ENCODE data around the gene UBE4B.

Gene UBE4B

GRCh38 chr1:10179406-10180091 is 146.8 kb downstream of the UBE4B start:
- peaks cover 38% of the 10 kb centered on the region for H3K36me3 ChIP-seq (ENCODE audit: control insufficient read depth, insufficient read depth, low read length, severe bottlenecking)
- H3K4me3 ChIP-seq (ENCODE audit: low read length) = no peak overlapping the region
- H3K4me1 ChIP-seq (ENCODE audit: control insufficient read depth, insufficient read depth, low read length) = no peaks in the 10 kb centered on the region
- no peak overlapping the region for H3K9ac ChIP-seq (ENCODE audit: low read length)
- DNase-seq (ENCODE audit: low read depth) = no peak
- H3K9me3 ChIP-seq (ENCODE audit: control insufficient read depth, low read length) = no peaks in the 10 kb centered on the region
- no peaks in the 10 kb centered on the region for H3K27me3 ChIP-seq (replicated peaks; ENCODE audit: control insufficient read depth, insufficient read depth, low read length)

GRCh38 chr1:10181154-10181553 is 148.4 kb downstream of the UBE4B start:
- Histone ChIP-seq H3K4me3 (ENCODE audit: low read length) (no peak overlapping the region), H3K4me1 (ENCODE audit: control insufficient read depth, insufficient read depth, low read length) (no peaks in the 10 kb centered on the region), H3K9ac (ENCODE audit: low read length) (no peak overlapping the region), H3K36me3 (ENCODE audit: control insufficient read depth, insufficient read depth, low read length, severe bottlenecking) (peaks cover 28% of the 10 kb centered on the region), H3K27me3 (replicated peaks; ENCODE audit: control insufficient read depth, insufficient read depth, low read length) (no peaks in the 10 kb centered on the region), H3K9me3 (ENCODE audit: control insufficient read depth, low read length) (no peaks in the 10 kb centered on the region)
- peak; percentile 64 for DNase-seq (ENCODE audit: low read depth)

- peaks cover 5% of the 10 kb centered on the region for H3K36me3 ChIP-seq (ENCODE audit: control insufficient read depth, insufficient read depth, low read length, severe bottlenecking)
- H3K9me3 ChIP-seq (ENCODE audit: control insufficient read depth, low read length) = no peaks in the 10 kb centered on the region
- H3K4me3 ChIP-seq (ENCODE audit: low read length) = no peak overlapping the region
- H3K27me3 ChIP-seq (replicated peaks; ENCODE audit: control insufficient read depth, insufficient read depth, low read length) = no peaks in the 10 kb centered on the region
- H3K4me1 ChIP-seq (ENCODE audit: control insufficient read depth, insufficient read depth, low read length) = no peaks in the 10 kb centered on the region
- DNase-seq (ENCODE audit: low read depth) = no peak
- no peak overlapping the region for H3K9ac ChIP-seq (ENCODE audit: low read length)
These were observed 153.0 kb downstream of the UBE4B start for GRCh38 chr1:10185759-10186158.

- H3K4me3 ChIP-seq (ENCODE audit: low read length) = no peak overlapping the region
- no peaks in the 10 kb centered on the region for H3K27me3 ChIP-seq (replicated peaks; ENCODE audit: control insufficient read depth, insufficient read depth, low read length)
- no peaks in the 10 kb centered on the region for H3K9me3 ChIP-seq (ENCODE audit: control insufficient read depth, low read length)
- no peaks in the 10 kb centered on the region for H3K4me1 ChIP-seq (ENCODE audit: control insufficient read depth, insufficient read depth, low read length)
- H3K36me3 ChIP-seq (ENCODE audit: control insufficient read depth, insufficient read depth, low read length, severe bottlenecking) = no peaks in the 10 kb centered on the region
- DNase-seq (ENCODE audit: low read depth) = no peak
- no peak overlapping the region for H3K9ac ChIP-seq (ENCODE audit: low read length)
These were observed 153.7 kb downstream of the UBE4B start for GRCh38 chr1:10186331-10187025.

GRCh38 chr1:10187026-10187334 is 154.2 kb downstream of the UBE4B start:
- H3K27me3 ChIP-seq (replicated peaks; ENCODE audit: control insufficient read depth, insufficient read depth, low read length) = no peaks in the 10 kb centered on the region
- H3K9me3 ChIP-seq (ENCODE audit: control insufficient read depth, low read length) = no peaks in the 10 kb centered on the region
- H3K4me1 ChIP-seq (ENCODE audit: control insufficient read depth, insufficient read depth, low read length) = no peaks in the 10 kb centered on the region
- H3K9ac ChIP-seq (ENCODE audit: low read length) = no peak overlapping the region
- no peak overlapping the region for H3K4me3 ChIP-seq (ENCODE audit: low read length)
- no peaks in the 10 kb centered on the region for H3K36me3 ChIP-seq (ENCODE audit: control insufficient read depth, insufficient read depth, low read length, severe bottlenecking)
- DNase-seq (ENCODE audit: low read depth) = no peak

GRCh38 chr1:10188133-10188650 is 155.4 kb downstream of the UBE4B start:
- no peaks in the 10 kb centered on the region for H3K9me3 ChIP-seq (ENCODE audit: control insufficient read depth, low read length)
- DNase-seq (ENCODE audit: low read depth) = no peak
- peaks cover under 1% of the 10 kb centered on the region for H3K27me3 ChIP-seq (replicated peaks; ENCODE audit: control insufficient read depth, insufficient read depth, low read length)
- H3K4me3 ChIP-seq (ENCODE audit: low read length) = no peak overlapping the region
- H3K9ac ChIP-seq (ENCODE audit: low read length) = no peak overlapping the region
- H3K4me1 ChIP-seq (ENCODE audit: control insufficient read depth, insufficient read depth, low read length) = no peaks in the 10 kb centered on the region
- H3K36me3 ChIP-seq (ENCODE audit: control insufficient read depth, insufficient read depth, low read length, severe bottlenecking) = no peaks in the 10 kb centered on the region

GRCh38 chr1:10189659-10190058 is 156.9 kb downstream of the UBE4B start:
- no peak overlapping the region for H3K4me3 ChIP-seq (ENCODE audit: low read length)
- no peaks in the 10 kb centered on the region for H3K9me3 ChIP-seq (ENCODE audit: control insufficient read depth, low read length)
- H3K9ac ChIP-seq (ENCODE audit: low read length) = no peak overlapping the region
- no peak for DNase-seq (ENCODE audit: low read depth)
- peaks cover 5% of the 10 kb centered on the region for H3K4me1 ChIP-seq (ENCODE audit: control insufficient read depth, insufficient read depth, low read length)
- H3K36me3 ChIP-seq (ENCODE audit: control insufficient read depth, insufficient read depth, low read length, severe bottlenecking) = no peaks in the 10 kb centered on the region
- peaks cover 4% of the 10 kb centered on the region for H3K27me3 ChIP-seq (replicated peaks; ENCODE audit: control insufficient read depth, insufficient read depth, low read length)

GRCh38 chr1:10192263-10192662 is 159.5 kb downstream of the UBE4B start:
- Histone ChIP-seq H3K9me3 (ENCODE audit: control insufficient read depth, low read length) (no peaks in the 10 kb centered on the region), H3K36me3 (ENCODE audit: control insufficient read depth, insufficient read depth, low read length, severe bottlenecking) (no peaks in the 10 kb centered on the region), H3K27me3 (replicated peaks; ENCODE audit: control insufficient read depth, insufficient read depth, low read length) (peaks cover 4% of the 10 kb centered on the region), H3K4me3 (ENCODE audit: low read length) (no peak overlapping the region), H3K4me1 (ENCODE audit: control insufficient read depth, insufficient read depth, low read length) (peaks cover 5% of the 10 kb centered on the region), H3K9ac (ENCODE audit: low read length) (no peak overlapping the region)
- DNase-seq (ENCODE audit: low read depth) = no peak

GRCh38 chr1:10193288-10193687 is 160.5 kb downstream of the UBE4B start:
- Histone ChIP-seq H3K4me3 (ENCODE audit: low read length) (no peak overlapping the region), H3K27me3 (replicated peaks; ENCODE audit: control insufficient read depth, insufficient read depth, low read length) (peaks cover 4% of the 10 kb centered on the region), H3K36me3 (ENCODE audit: control insufficient read depth, insufficient read depth, low read length, severe bottlenecking) (no peaks in the 10 kb centered on the region), H3K9ac (ENCODE audit: low read length) (no peak overlapping the region), H3K9me3 (ENCODE audit: control insufficient read depth, low read length) (no peaks in the 10 kb centered on the region), H3K4me1 (ENCODE audit: control insufficient read depth, insufficient read depth, low read length) (peaks cover 5% of the 10 kb centered on the region)
- DNase-seq (ENCODE audit: low read depth) = no peak

- peaks cover 4% of the 10 kb centered on the region for H3K27me3 ChIP-seq (replicated peaks; ENCODE audit: control insufficient read depth, insufficient read depth, low read length)
- H3K4me3 ChIP-seq (ENCODE audit: low read length) = no peak overlapping the region
- peaks cover 5% of the 10 kb centered on the region for H3K4me1 ChIP-seq (ENCODE audit: control insufficient read depth, insufficient read depth, low read length)
- H3K9ac ChIP-seq (ENCODE audit: low read length) = no peak overlapping the region
- DNase-seq (ENCODE audit: low read depth) = peak; percentile 31
- H3K9me3 ChIP-seq (ENCODE audit: control insufficient read depth, low read length) = no peaks in the 10 kb centered on the region
- no peaks in the 10 kb centered on the region for H3K36me3 ChIP-seq (ENCODE audit: control insufficient read depth, insufficient read depth, low read length, severe bottlenecking)
These were observed 162.8 kb downstream of the UBE4B start for GRCh38 chr1:10195570-10195969.

GRCh38 chr1:10196976-10197375 is 164.2 kb downstream of the UBE4B start:
- Histone ChIP-seq H3K27me3 (replicated peaks; ENCODE audit: control insufficient read depth, insufficient read depth, low read length) (peaks cover 4% of the 10 kb centered on the region), H3K36me3 (ENCODE audit: control insufficient read depth, insufficient read depth, low read length, severe bottlenecking) (no peaks in the 10 kb centered on the region), H3K9me3 (ENCODE audit: control insufficient read depth, low read length) (no peaks in the 10 kb centered on the region), H3K4me3 (ENCODE audit: low read length) (no peak overlapping the region), H3K4me1 (ENCODE audit: control insufficient read depth, insufficient read depth, low read length) (peaks cover 5% of the 10 kb centered on the region), H3K9ac (ENCODE audit: low read length) (no peak overlapping the region)
- no peak for DNase-seq (ENCODE audit: low read depth)
